PC-9 (cell line): ENCODE results near the gene SSNA1. TPM values are rescaled to one million over a fixed set of nuclear protein-coding genes. Genes with fewer than 3 reads are reported as not detected.

Experiments
- BruUV-seq: library from RNA; stranded (reverse); fragments of 400-500 nt; replicated peaks from 2 replicates; lab custom pipeline; 2021; lab: Mats Ljungman, UMichigan
- CTCF ChIA-PET: fragments of 300-600 bp; sonication (Branson Sonifier 250); formaldehyde crosslinking; loops from one replicate; lab custom pipeline; 2022; ENCODE audit warnings: antibody characterized with exemption; lab: Charles Lee
- POLR2A ChIA-PET: fragments of 300-600 bp; sonication (Branson Sonifier 250); formaldehyde crosslinking; loops from one replicate; lab custom pipeline; 2022; ENCODE audit warnings: antibody characterized with exemption; ENCODE audit not compliant: unreplicated experiment; lab: Charles Lee
- DNase-seq, 2 experiments: peaks; one replicate each; pipeline versions ENCODE4 v3.0.0 to v3.0.0-alpha.2; 2015 to 2022; ENCODE audit warnings: mixed read lengths in 1 of 2
- H2AFZ ChIP-seq: fragments of 200-600 bp; sonication (generic); 2 replicates; pipeline ENCODE4 v1.8.1; 2017; ENCODE audit warnings: antibody characterized with exemption
- H3F3A ChIP-seq: fragments of 200-600 bp; sonication (generic); 2 replicates; pipeline ENCODE4 v1.8.1; 2017; ENCODE audit warnings: antibody characterized with exemption, mild to moderate bottlenecking, low read depth; ENCODE audit not compliant: insufficient read depth
- H3K27ac ChIP-seq: fragments of 200-600 bp; sonication (generic); 2 replicates; pipeline ENCODE4 v1.6.1; 2016; ENCODE audit warnings: mixed run types
- H3K27me3 ChIP-seq: fragments of 200-600 bp; sonication (generic); 2 replicates; pipeline ENCODE4 v1.6.1; 2016; ENCODE audit warnings: low read depth, mixed run types; ENCODE audit not compliant: insufficient read depth
- H3K36me3 ChIP-seq: fragments of 200-600 bp; sonication (generic); 2 replicates; pipeline ENCODE4 v1.6.1; 2016; ENCODE audit warnings: low read depth, mixed run types
- H3K4me1 ChIP-seq: fragments of 200-600 bp; sonication (generic); replicated peaks from 2 replicates; pipeline ENCODE4 v1.6.1; 2016; ENCODE audit warnings: mixed run types; ENCODE audit not compliant: insufficient read depth
- H3K4me2 ChIP-seq: fragments of 200-600 bp; sonication (generic); 2 replicates; pipeline ENCODE4 v1.6.1; 2017; ENCODE audit warnings: mixed run types
- H3K4me3 ChIP-seq: fragments of 200-600 bp; sonication (generic); 2 replicates; pipeline ENCODE4 v1.6.1; 2016; ENCODE audit warnings: mixed run types
- H3K79me2 ChIP-seq: fragments of 200-600 bp; sonication (generic); 2 replicates; pipeline ENCODE4 v1.6.1; 2017; ENCODE audit warnings: low read depth, mixed run types
- H3K9me2 ChIP-seq: fragments of 200-600 bp; sonication (generic); 2 replicates; pipeline ENCODE4 v1.8.1; 2017; ENCODE audit warnings: mild to moderate bottlenecking; ENCODE audit not compliant: insufficient read depth
- H3K9me3 ChIP-seq: fragments of 200-600 bp; sonication (generic); 2 replicates; pipeline ENCODE4 v1.8.1; 2016; ENCODE audit warnings: low read depth; ENCODE audit not compliant: insufficient read depth
- H4K20me1 ChIP-seq: fragments of 200-600 bp; sonication (generic); 2 replicates; pipeline ENCODE4 v1.8.1; 2017; ENCODE audit not compliant: insufficient read depth
- CTCF ChIP-seq: fragments of 200-600 bp; sonication (generic); conservative IDR thresholded peaks from 2 replicates; pipeline ENCODE4 v1.6.1; 2017; ENCODE audit warnings: mixed run types, antibody characterized with exemption, mild to moderate bottlenecking, moderate library complexity
- EZH2 ChIP-seq: fragments of 200-600 bp; sonication (generic); IDR thresholded peaks from 2 replicates; pipeline ENCODE4 v1.8.0; 2017; ENCODE audit warnings: antibody characterized with exemption, low read depth
- intact Hi-C: fragments of 100-400 bp; cut with micrococcal nuclease; formaldehyde crosslinking; loops from one replicate; pipeline ENCODE4 v1.10.0; 2022; ENCODE audit not compliant: unreplicated experiment
- total RNA-seq: library from RNA; stranded (reverse); gene quantifications from 2 replicates; pipeline ENCODE4 v1.2.3, GENCODE V29; 2021

Gene SSNA1
- total RNA-seq, 1 experiment from 2014 or later: 98.7 TPM

DNA sequence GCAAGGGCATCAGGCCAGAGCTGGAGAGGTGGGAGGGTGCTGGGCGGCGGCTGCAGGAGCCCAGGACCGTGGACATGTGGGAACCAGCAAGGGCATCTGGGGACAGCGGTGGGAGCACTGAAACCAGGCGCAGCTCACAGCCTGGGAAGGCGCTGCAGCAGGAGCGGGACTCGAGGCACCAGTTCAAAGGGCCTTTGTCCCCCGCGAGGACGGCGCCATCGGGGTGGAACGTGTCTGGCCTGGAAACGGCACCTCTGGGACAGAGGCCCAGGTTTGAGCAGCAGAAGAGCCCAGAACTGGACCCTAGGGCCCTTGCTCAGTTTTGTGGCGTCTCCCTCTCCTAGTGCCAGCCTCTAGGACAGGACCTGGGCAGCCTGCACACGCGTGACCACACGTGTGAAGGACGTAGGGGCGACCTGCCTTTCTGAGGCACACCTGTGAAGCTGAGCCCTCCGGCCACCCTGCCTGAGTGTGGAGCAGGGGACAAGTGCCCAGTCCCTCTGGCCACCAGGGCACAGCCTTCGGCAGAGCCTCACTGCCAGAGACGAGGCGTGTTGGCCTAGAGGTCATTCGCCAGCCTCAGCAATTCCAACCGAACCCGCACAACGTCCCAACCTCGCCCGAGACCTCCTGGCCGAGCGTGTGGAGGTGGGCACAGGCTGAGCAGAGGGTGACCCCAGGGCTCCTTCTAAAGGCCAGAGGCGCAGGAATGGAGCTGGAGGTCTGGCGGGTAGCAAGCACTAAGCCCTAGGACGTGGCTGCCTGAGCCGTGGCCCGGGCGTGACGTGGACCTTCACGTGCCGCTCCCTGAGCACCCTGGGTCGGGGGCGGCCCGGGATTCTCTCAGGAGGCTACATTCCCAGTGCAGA lies 14.4 kb upstream of the SSNA1 start:
- peaks cover 21% of the 10 kb centered on the region; the same call in 1 of the 2 replicates for H3F3A ChIP-seq
- no peak overlapping the region for H2AFZ ChIP-seq
- intact Hi-C loops: loop anchor here (2.0 kb wide), 1 partner anchor 15 kb away; the partner anchor contains the start of genes ANAPC2 and SSNA1
- H3K79me2 ChIP-seq: no peaks in the 10 kb centered on the region
- no TSS peak for BruUV-seq
- no peak overlapping the region for H3K4me3 ChIP-seq
- no peaks in the 10 kb centered on the region for H3K9me2 ChIP-seq
- no peak overlapping the region for H3K4me2 ChIP-seq
- no peaks in the 10 kb centered on the region for H3K36me3 ChIP-seq
- no peak for TF ChIP-seq EZH2
- no peak for TF ChIP-seq CTCF
- H4K20me1 ChIP-seq: no peaks in the 10 kb centered on the region
- peaks cover 13% of the 10 kb centered on the region; the same call in 1 of the 2 replicates for H3K4me1 ChIP-seq
- H3K27ac ChIP-seq: no peak overlapping the region
- H3K9me3 ChIP-seq: no peaks in the 10 kb centered on the region
- no peak for DNase-seq
- ChIA-PET POLR2A (no interaction called here), CTCF (no interaction called here)
- no peaks in the 10 kb centered on the region for H3K27me3 ChIP-seq

- H3K9me3 ChIP-seq: no peaks in the 10 kb centered on the region
- H3K9me2 ChIP-seq: no peaks in the 10 kb centered on the region
- ChIA-PET POLR2A (no interaction called here), CTCF (no interaction called here)
- no peak overlapping the region for H3K4me2 ChIP-seq
- intact Hi-C loops: no loop called here
- H3K79me2 ChIP-seq: no peaks in the 10 kb centered on the region
- DNase-seq: no peak
- no peaks in the 10 kb centered on the region for H4K20me1 ChIP-seq
- TF ChIP-seq EZH2 (no peak), CTCF (no peak)
- no peak overlapping the region for H3K27ac ChIP-seq
- H3F3A ChIP-seq: peaks cover 21% of the 10 kb centered on the region; the same call in 1 of the 2 replicates
- no peaks in the 10 kb centered on the region for H3K36me3 ChIP-seq
- H3K4me3 ChIP-seq: no peak overlapping the region
- H3K27me3 ChIP-seq: no peaks in the 10 kb centered on the region
- H3K4me1 ChIP-seq: peaks cover 13% of the 10 kb centered on the region; the same call in 1 of the 2 replicates
- no TSS peak for BruUV-seq
- no peak overlapping the region for H2AFZ ChIP-seq
Measured at GRCh38 chr9:137174722-137175293, 13.7 kb upstream of the SSNA1 start.

DNA sequence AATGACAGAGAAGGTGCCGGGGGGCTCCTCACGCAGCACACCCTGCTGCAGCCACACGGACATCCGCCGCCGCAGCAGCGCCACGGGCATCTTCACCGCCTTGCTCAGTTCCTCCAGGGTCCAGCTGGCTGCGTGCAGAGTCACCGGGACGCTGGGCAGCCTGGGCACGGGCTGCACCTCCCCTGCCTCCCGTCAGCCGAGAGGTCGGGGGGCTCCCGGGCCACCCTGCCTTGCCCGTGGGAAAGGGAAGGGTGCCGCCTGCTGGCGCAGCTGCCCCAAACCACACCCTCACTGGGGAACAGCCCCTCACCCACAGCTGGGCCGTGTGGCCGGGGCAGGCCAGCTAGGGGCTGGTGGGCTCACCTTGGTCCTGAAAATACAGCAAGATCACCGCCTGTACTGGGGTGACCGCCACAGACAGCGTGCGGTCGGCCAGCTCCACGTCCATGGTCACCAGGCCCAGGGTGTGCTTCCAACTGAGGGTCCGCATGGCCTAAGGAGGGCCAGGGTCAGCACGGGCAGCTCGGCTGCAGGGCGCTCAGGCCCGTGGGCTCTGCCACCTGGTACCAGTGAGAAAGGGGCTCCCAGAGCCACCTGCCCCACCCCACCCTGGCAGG lies 13.0 kb upstream of the SSNA1 start:
- Histone ChIP-seq H4K20me1 (no peaks in the 10 kb centered on the region), H3K4me3 (no peak overlapping the region), H3F3A (peaks cover 21% of the 10 kb centered on the region; the same call in 1 of the 2 replicates), H3K9me2 (no peaks in the 10 kb centered on the region), H3K27ac (no peak overlapping the region), H3K9me3 (no peaks in the 10 kb centered on the region), H2AFZ (no peak overlapping the region), H3K4me2 (no peak overlapping the region), H3K4me1 (peaks cover 13% of the 10 kb centered on the region; the same call in 1 of the 2 replicates), H3K27me3 (no peaks in the 10 kb centered on the region), H3K36me3 (no peaks in the 10 kb centered on the region), H3K79me2 (no peaks in the 10 kb centered on the region)
- POLR2A ChIA-PET: no interaction called here
- TF ChIP-seq EZH2: no peak
- no peak for TF ChIP-seq CTCF
- CTCF ChIA-PET: no interaction called here
- BruUV-seq: no TSS peak
- intact Hi-C loops: no loop called here
- DNase-seq: no peak
